Activated naive CD4-positive, alpha-beta T cell treated with anti-CD3 and anti-CD28 coated beads, Interleukin-2, amount 50 U/mL, for 24 hours (primary cell): Measurements from ENCODE around the gene SLCO4A1.
A peak's percentile ranks its signal among the peaks of the same experiment; 100 is the strongest.

Source experiments
- H3K27ac Mint-ChIP-seq: one replicate; pipeline ENCODE4 v1.8.0; 2021; ENCODE audit warnings: mild to moderate bottlenecking, mixed read lengths
- H3K27me3 Mint-ChIP-seq: one replicate; pipeline ENCODE4 v1.8.0; 2021; ENCODE audit warnings: mixed read lengths
- H3K36me3 Mint-ChIP-seq: one replicate; pipeline ENCODE4 v1.8.0; 2021; ENCODE audit warnings: mixed read lengths
- H3K4me1 Mint-ChIP-seq: one replicate; pipeline ENCODE4 v1.8.0; 2021; ENCODE audit warnings: mixed read lengths
- H3K4me3 Mint-ChIP-seq: one replicate; pipeline ENCODE4 v1.8.0; 2021; ENCODE audit warnings: mild to moderate bottlenecking, mixed read lengths
- H3K9me3 Mint-ChIP-seq: one replicate; pipeline ENCODE4 v1.8.0; 2021; ENCODE audit warnings: mixed read lengths

Gene SLCO4A1

DNA sequence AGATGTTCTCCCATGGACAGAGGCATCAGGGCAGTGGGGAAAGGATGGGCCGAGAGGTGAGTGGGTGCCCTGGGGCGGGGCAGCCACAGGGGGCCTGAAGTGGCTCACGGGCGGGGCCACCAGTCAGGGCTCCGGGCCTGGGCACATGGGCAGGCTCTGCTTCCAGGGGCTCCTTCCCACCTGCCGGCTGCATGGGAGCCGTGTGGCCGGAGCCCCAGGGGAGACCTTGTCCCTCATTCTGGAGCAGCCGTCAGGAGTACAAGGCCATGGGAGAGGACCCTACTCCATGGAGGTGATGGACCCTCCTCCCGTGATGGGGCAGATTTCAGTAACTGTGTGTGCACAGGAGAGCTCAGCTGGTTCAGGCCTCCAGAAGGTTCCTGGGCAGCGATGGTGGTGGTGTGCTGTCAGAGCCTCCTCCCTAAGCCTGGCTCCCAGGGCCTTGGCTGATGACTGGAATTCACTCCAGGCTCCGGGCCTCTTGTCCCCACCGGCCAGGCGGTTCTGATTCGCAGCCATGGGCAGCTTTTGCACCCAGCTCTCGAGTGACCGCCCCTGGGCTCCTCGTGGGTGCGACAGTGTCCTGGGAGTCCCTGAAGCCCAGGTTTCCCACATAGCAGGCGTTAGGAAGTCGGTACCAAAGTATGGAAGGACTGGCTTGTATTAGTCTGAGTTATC lies 6.2 kb downstream of the SLCO4A1 start:
- H3K36me3 Mint-ChIP-seq = no peaks in the 10 kb centered on the region
- no peaks in the 10 kb centered on the region for H3K27me3 Mint-ChIP-seq
- no peak overlapping the region for H3K27ac Mint-ChIP-seq
- H3K9me3 Mint-ChIP-seq = no peaks in the 10 kb centered on the region
- H3K4me1 Mint-ChIP-seq = peaks cover 34% of the 10 kb centered on the region
- no peak overlapping the region for H3K4me3 Mint-ChIP-seq

DNA sequence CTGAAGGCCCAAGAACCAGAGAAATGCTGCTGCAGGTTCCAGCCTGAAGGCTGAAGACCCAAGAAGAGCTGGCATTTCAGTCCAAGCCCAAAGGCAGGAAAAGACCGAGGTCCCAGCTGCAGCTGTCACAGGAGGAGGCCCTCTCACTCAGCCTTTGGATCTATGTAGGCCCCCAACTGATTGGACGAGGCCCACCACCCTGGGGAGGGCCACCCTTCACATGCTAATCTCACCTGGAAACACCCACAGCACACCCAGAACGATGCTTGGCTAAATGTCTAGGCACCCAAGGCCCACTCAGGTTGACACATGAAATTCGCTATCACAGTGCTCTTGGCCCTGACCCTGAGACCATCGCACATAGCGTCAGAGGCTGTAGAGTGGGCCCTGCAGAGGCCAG lies 6.8 kb downstream of the SLCO4A1 start:
- Mint-ChIP-seq H3K4me3 (no peak overlapping the region), H3K36me3 (no peaks in the 10 kb centered on the region), H3K27ac (no peak overlapping the region), H3K27me3 (no peaks in the 10 kb centered on the region), H3K4me1 (peaks cover 36% of the 10 kb centered on the region), H3K9me3 (no peaks in the 10 kb centered on the region)

DNA sequence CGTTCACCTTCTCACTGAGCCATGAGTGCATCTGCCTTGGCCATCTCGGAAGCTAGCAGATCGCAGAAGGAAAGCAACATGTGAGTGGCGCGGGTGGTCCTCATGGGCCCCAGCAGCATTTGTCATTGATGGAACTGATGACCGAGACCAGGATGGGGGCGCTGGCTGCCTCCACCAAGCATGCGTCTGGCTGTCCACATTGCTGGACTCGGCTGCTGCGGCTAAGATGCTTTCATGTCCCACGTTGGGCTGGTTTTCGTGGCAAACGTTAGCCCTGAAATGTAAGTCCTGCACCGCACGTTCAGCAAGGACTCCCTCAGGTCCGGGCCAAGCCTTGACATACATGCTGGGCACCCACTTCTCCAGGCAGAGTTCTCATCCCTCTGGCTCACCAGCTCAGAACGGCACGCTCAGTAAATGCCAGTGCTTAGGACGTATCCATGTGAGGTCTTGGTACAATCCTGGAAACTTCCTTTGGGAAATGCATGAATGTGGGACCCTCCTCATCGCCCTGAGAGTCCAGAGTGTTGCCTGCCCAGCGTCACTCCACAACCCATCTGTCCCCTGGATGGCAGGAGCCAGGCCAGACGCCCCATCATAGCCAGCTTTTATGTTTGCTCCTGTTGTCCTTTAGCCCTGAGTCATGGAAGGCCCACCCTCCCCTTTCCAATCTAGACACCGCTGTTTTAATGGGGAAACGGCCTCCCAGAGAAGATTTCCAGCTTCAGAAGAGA lies 8.4 kb downstream of the SLCO4A1 start:
- Mint-ChIP-seq H3K36me3 (no peaks in the 10 kb centered on the region), H3K4me3 (peak overlapping the region; percentile 81), H3K27ac (peak overlapping the region; percentile 70), H3K9me3 (no peaks in the 10 kb centered on the region), H3K4me1 (peaks cover 36% of the 10 kb centered on the region), H3K27me3 (no peaks in the 10 kb centered on the region)

- Mint-ChIP-seq H3K4me3 (peak overlapping the region; percentile 81), H3K4me1 (peaks cover 36% of the 10 kb centered on the region), H3K36me3 (no peaks in the 10 kb centered on the region), H3K27me3 (no peaks in the 10 kb centered on the region), H3K9me3 (no peaks in the 10 kb centered on the region), H3K27ac (peak overlapping the region; percentile 70)
Measured at GRCh38 chr20:62651285-62652021, 9.2 kb downstream of the SLCO4A1 start.

DNA sequence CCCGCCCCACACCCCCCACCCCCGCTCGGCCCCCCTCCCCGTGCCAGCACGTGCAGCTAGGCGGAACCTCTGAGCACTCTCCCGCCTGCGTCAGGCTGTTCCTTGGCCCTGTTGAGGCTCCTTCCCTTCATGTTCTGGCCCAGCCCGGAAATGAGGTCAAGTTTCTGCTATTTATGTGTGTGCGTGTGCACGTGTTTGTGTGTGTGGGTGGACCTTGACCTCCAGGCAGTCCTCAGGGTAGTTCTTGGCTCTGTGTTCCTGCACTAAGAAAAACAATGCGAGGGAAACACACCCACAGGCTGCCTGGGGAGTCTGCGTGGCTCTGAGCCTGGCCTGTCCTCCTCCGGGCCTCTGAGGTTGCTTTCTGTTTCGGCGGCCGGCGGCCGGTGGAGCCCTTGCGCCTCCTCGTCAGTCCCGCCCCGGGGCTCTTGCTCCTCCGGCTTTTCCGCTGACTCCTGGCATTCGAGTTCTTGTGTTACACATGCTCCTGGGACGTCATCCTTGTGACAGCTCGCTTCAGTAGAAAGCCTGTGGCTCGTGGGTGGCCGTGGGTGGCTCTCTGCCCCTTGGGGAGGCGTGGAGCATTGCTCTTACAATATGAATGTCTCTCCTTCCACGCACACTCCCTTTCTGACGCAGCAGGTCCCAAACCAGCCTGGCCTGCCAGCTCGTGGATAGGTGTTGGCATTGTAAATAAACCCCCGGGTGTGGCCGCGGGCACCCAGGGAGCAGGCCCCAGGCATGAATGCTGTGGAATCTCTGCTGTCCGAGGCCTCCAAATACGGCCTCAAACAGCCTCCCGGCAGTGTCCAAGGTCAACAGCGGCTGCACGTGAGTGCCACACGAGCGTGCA lies 10.0 kb downstream of the SLCO4A1 start:
- no peaks in the 10 kb centered on the region for H3K27me3 Mint-ChIP-seq

DNA sequence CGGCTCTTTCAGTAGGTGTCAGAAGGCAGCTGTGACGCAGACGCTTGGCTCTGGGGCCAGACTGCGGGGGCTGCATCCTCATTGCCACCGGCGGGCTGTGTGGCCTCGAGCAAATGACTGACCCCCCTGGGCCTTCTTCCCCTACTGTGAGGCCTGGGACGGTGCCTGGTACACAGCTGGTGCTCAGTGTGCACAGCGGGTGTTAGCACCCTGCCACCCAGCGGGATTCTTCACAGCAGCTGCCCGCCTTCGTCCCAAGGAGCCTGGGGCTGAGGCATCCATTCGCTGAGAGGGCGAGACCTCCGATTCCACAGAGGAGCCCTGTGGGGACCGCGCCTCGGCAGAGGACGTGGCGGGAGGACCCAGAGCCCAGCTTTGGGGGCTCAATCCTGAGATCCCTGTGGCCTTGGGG lies 10.6 kb downstream of the SLCO4A1 start:
- Mint-ChIP-seq H3K36me3 (no peaks in the 10 kb centered on the region), H3K9me3 (no peaks in the 10 kb centered on the region), H3K27me3 (no peaks in the 10 kb centered on the region), H3K4me1 (peaks cover 30% of the 10 kb centered on the region), H3K27ac (no peak overlapping the region), H3K4me3 (no peak overlapping the region)

More for the DNA sequence above, 10.0 kb downstream of the SLCO4A1 start:
- Mint-ChIP-seq H3K27ac (peak overlapping the region; percentile 88), H3K4me1 (peaks cover 30% of the 10 kb centered on the region), H3K4me3 (peak overlapping the region; percentile 76), H3K36me3 (no peaks in the 10 kb centered on the region), H3K9me3 (no peaks in the 10 kb centered on the region)

- Mint-ChIP-seq H3K27ac (peak overlapping the region; percentile 26), H3K36me3 (no peaks in the 10 kb centered on the region), H3K27me3 (no peaks in the 10 kb centered on the region), H3K9me3 (no peaks in the 10 kb centered on the region), H3K4me1 (peaks cover 30% of the 10 kb centered on the region), H3K4me3 (no peak overlapping the region)
Measured at GRCh38 chr20:62653373-62653772, 11.1 kb downstream of the SLCO4A1 start.

DNA sequence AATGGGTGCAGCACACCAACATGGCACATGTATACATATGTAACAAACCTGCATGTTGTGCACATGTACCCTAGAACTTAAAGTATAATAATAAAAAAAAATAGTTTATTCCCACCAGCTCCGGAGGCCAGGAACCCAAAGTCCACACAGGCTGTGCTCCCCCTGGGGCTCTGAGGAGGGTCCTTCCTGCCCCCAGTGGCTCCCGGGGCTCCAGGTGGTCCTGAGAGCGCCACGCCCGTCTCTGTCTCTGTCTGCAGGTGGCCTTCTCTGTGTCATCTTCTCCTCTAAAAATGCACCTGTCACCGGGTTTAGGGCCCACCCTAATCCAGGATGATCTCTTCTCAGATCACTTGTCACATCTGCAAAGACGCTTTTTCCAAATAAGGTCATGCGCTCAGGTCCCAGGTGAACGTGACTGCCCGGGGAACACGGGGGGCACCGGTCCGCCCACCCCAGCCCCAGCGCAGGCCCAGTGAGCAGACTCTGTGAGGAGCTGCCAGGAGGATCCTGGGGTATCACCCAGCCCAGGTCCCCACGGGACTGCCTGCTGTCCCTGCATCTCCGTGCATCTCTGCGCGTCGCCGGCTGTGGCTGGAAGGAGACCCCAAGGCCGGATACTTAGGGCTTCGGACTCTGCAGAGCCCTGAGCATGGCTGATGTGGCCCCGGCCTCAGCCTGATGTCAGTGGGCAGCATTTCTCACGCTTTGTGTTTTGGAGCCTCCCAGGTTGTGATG lies 11.8 kb downstream of the SLCO4A1 start:
- H3K4me3 Mint-ChIP-seq = no peak overlapping the region
- H3K4me1 Mint-ChIP-seq = peaks cover 30% of the 10 kb centered on the region
- no peaks in the 10 kb centered on the region for H3K27me3 Mint-ChIP-seq
- H3K9me3 Mint-ChIP-seq = no peaks in the 10 kb centered on the region
- peaks cover 2% of the 10 kb centered on the region for H3K36me3 Mint-ChIP-seq
- H3K27ac Mint-ChIP-seq = no peak overlapping the region

GRCh38 chr20:62655282-62656196 lies 13.2 kb downstream of the SLCO4A1 start:
- Mint-ChIP-seq H3K27me3 (no peaks in the 10 kb centered on the region), H3K4me1 (peaks cover 24% of the 10 kb centered on the region), H3K4me3 (no peak overlapping the region), H3K9me3 (no peaks in the 10 kb centered on the region), H3K27ac (no peak overlapping the region), H3K36me3 (peaks cover 2% of the 10 kb centered on the region)

DNA sequence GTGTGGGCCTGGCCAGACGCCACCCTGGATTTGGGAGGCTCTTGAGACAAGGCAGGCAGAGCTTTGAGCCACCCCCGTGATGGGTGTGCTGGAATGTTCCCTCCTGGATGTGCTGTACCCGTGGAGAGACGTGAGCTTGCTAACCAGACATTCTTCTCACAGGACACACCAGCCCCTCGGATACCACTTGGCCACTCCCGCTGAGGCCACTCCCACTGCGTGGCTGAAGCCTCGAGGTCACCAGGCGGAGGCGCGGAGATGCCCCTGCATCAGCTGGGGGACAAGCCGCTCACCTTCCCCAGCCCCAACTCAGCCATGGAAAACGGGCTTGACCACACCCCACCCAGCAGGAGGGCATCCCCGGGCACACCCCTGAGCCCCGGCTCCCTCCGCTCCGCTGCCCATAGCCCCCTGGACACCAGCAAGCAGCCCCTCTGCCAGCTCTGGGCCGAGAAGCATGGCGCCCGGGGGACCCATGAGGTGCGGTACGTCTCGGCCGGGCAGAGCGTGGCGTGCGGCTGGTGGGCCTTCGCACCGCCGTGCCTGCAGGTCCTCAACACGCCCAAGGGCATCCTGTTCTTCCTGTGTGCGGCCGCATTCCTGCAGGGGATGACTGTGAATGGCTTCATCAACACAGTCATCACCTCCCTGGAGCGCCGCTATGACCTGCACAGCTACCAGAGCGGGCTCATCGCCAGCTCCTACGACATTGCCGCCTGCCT lies 14.1 kb downstream of the SLCO4A1 start:
- H3K36me3 Mint-ChIP-seq = peaks cover 2% of the 10 kb centered on the region
- H3K4me3 Mint-ChIP-seq = no peak overlapping the region
- H3K27me3 Mint-ChIP-seq = no peaks in the 10 kb centered on the region
- H3K27ac Mint-ChIP-seq = no peak overlapping the region
- H3K4me1 Mint-ChIP-seq = peaks cover 16% of the 10 kb centered on the region
- no peaks in the 10 kb centered on the region for H3K9me3 Mint-ChIP-seq

DNA sequence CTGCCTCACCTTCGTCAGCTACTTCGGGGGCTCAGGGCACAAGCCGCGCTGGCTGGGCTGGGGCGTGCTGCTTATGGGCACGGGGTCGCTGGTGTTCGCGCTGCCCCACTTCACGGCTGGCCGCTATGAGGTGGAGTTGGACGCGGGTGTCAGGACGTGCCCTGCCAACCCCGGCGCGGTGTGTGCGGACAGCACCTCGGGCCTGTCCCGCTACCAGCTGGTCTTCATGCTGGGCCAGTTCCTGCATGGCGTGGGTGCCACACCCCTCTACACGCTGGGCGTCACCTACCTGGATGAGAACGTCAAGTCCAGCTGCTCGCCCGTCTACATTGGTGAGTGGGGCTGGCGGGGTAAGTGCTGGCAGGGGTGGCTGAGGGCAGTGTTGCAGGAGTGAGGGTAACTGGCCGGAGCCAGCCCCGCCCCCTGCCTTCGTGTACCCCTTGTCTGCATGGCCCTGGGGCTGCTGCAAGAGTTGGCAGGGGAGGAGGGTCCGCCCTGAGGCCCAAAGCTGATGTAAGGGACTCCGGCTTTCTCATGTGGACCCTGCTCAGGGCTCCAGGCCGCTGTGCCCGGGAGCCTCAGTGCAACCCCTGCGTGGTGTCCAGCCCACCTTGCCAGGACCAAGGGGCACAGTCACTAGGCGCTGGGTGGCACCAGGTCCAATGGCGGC lies 14.8 kb downstream of the SLCO4A1 start:
- Mint-ChIP-seq H3K27ac (no peak overlapping the region), H3K4me1 (peaks cover 10% of the 10 kb centered on the region), H3K36me3 (peaks cover 2% of the 10 kb centered on the region), H3K4me3 (no peak overlapping the region), H3K9me3 (no peaks in the 10 kb centered on the region), H3K27me3 (no peaks in the 10 kb centered on the region)

GRCh38 chr20:62657589-62657942 lies 15.3 kb downstream of the SLCO4A1 start:
- H3K9me3 Mint-ChIP-seq = no peaks in the 10 kb centered on the region
- no peak overlapping the region for H3K27ac Mint-ChIP-seq
- no peak overlapping the region for H3K4me3 Mint-ChIP-seq
- peaks cover 4% of the 10 kb centered on the region for H3K4me1 Mint-ChIP-seq
- no peaks in the 10 kb centered on the region for H3K27me3 Mint-ChIP-seq
- peaks cover 2% of the 10 kb centered on the region for H3K36me3 Mint-ChIP-seq

GRCh38 chr20:62657956-62658355 lies 15.7 kb downstream of the SLCO4A1 start:
- Mint-ChIP-seq H3K27me3 (no peaks in the 10 kb centered on the region), H3K36me3 (peaks cover 2% of the 10 kb centered on the region), H3K4me3 (no peak overlapping the region), H3K4me1 (peaks cover 4% of the 10 kb centered on the region), H3K27ac (no peak overlapping the region), H3K9me3 (no peaks in the 10 kb centered on the region)
